NCI-H1436 treated with DMSO at 0.1 percent for 48 hours (cell line): ENCODE results near the gene MBLAC1.
A peak's percentile ranks its signal among the peaks of the same experiment; 100 is the strongest.

Experiments used
- DNase-seq: peaks from one replicate; lab custom pipeline; 2025; lab: John Stamatoyannopoulos, UW

The MBLAC1 gene

GRCh38 chr7:100173806-100174495 lies 47.2 kb downstream of the MBLAC1 start:
- DNase-seq: no peak

- no peak for DNase-seq
Measured at GRCh38 chr7:100174582-100174981, 47.8 kb downstream of the MBLAC1 start.

GRCh38 chr7:100175296-100175935 lies 48.6 kb downstream of the MBLAC1 start:
- no peak for DNase-seq

GRCh38 chr7:100176096-100177044 lies 49.6 kb downstream of the MBLAC1 start:
- no peak for DNase-seq

- DNase-seq: peak; percentile 88
Measured at GRCh38 chr7:100177045-100178001, 50.6 kb downstream of the MBLAC1 start, which contains the start of the genes GPC2 and STAG3. Gene GPC2 (minus strand): TSS chr7:100177381. CDS start chr7:100177199, 182 bp downstream. Gene STAG3 (plus strand): TSS chr7:100177918. CDS start chr7:100180557, 2,639 bp downstream.
